WTC11 (cell line): ENCODE results near the gene RNF149. TPM values are rescaled to one million over a fixed set of nuclear protein-coding genes. Genes with fewer than 3 reads are reported as not detected.

Experiments
- ATAC-seq: fragments of 200-7000 bp; cut with Tn5 transposase; 2 replicates; pipeline ENCODE4 v1.10.0; 2021; ENCODE audit warnings: mild to moderate bottlenecking, moderate library complexity
- CTCF ChIA-PET: fragments of 300-600 bp; sonication (Branson Sonifier 250); formaldehyde crosslinking; loops from one replicate; lab custom pipeline; 2021; ENCODE audit warnings: antibody characterized with exemption; lab: Charles Lee
- POLR2A ChIA-PET: fragments of 350-600 bp; sonication (Branson Sonifier 250); formaldehyde crosslinking; loops from one replicate; lab custom pipeline; 2021; ENCODE audit warnings: antibody characterized with exemption; lab: Charles Lee
- DNase-seq: peaks from one replicate; pipeline ENCODE4 v3.0.0; 2021; ENCODE audit warnings: low spot score
- H3K27ac Mint-ChIP-seq: 2 replicates; pipeline ENCODE4 v1.8.0; 2021; ENCODE audit warnings: mixed read lengths
- H3K27me3 Mint-ChIP-seq: 2 replicates; pipeline ENCODE4 v1.8.0; 2021; ENCODE audit warnings: low read depth, mild to moderate bottlenecking, moderate library complexity, mixed read lengths
- H3K36me3 Mint-ChIP-seq: 2 replicates; pipeline ENCODE4 v1.8.0; 2021; ENCODE audit warnings: mixed read lengths
- H3K4me1 Mint-ChIP-seq: 2 replicates; pipeline ENCODE4 v1.8.0; 2022; ENCODE audit warnings: mixed read lengths
- H3K4me3 Mint-ChIP-seq: 2 replicates; pipeline ENCODE4 v1.8.0; 2021; ENCODE audit warnings: mild to moderate bottlenecking, moderate library complexity, mixed read lengths
- H3K9me3 Mint-ChIP-seq: 2 replicates; pipeline ENCODE4 v1.8.0; 2021; ENCODE audit warnings: mixed read lengths
- FOXP1 ChIP-seq: sonication (generic); formaldehyde crosslinking; IDR thresholded peaks from 2 replicates; pipeline ENCODE4 v1.8.0; 2022; ENCODE audit warnings: missing genetic modification reagents, mild to moderate bottlenecking, moderate library complexity, borderline replicate concordance
- GABPB1 ChIP-seq: sonication (generic); formaldehyde crosslinking; IDR thresholded peaks from 2 replicates; pipeline ENCODE4 v1.8.1; 2023; ENCODE audit warnings: mild to moderate bottlenecking, missing genetic modification reagents
- IRF2 ChIP-seq: sonication (generic); formaldehyde crosslinking; IDR thresholded peaks from 2 replicates; pipeline ENCODE4 v1.8.0; 2022; ENCODE audit warnings: low read depth, missing genetic modification reagents, borderline replicate concordance
- NR2C2 ChIP-seq: sonication (generic); formaldehyde crosslinking; IDR thresholded peaks from 2 replicates; pipeline ENCODE4 v1.8.0; 2022; ENCODE audit warnings: mild to moderate bottlenecking, missing genetic modification reagents
- PRRX2 ChIP-seq: fragments of 250-450 bp; sonication (Bioruptor Pico); IDR thresholded peaks from 2 replicates; pipeline ENCODE4 v1.8.0; 2021; ENCODE audit warnings: mild to moderate bottlenecking
- SMAD3 ChIP-seq: sonication (generic); formaldehyde crosslinking; IDR thresholded peaks from 2 replicates; pipeline ENCODE4 v1.8.0; 2022; ENCODE audit warnings: missing genetic modification reagents, mild to moderate bottlenecking, borderline replicate concordance
- ZNF138 ChIP-seq: sonication (generic); formaldehyde crosslinking; conservative IDR thresholded peaks from 2 replicates; pipeline ENCODE4 v1.8.1; 2022; ENCODE audit warnings: mild to moderate bottlenecking, moderate library complexity, missing genetic modification reagents
- ZNF219 ChIP-seq: sonication (generic); formaldehyde crosslinking; IDR thresholded peaks from 2 replicates; pipeline ENCODE4 v1.8.0; 2023; ENCODE audit warnings: missing genetic modification reagents, mild to moderate bottlenecking, borderline replicate concordance
- total RNA-seq: library from RNA; stranded (reverse); gene quantifications from 3 replicates; pipeline ENCODE4 v1.2.3, GENCODE V29; 2021
- TF ChIP-seq, protein P1 (sequence below): sonication (generic); formaldehyde crosslinking; IDR thresholded peaks from 2 replicates; pipeline ENCODE4 v1.8.1; 2022; ENCODE audit warnings: low read depth, missing genetic modification reagents, borderline replicate concordance
- TF ChIP-seq, protein P2 (sequence below): sonication (generic); formaldehyde crosslinking; IDR thresholded peaks from 2 replicates; pipeline ENCODE4 v1.8.0; 2022; ENCODE audit warnings: mild to moderate bottlenecking, missing genetic modification reagents
- TF ChIP-seq, protein P3 (sequence below): fragments of 250-450 bp; sonication (Bioruptor Pico); conservative IDR thresholded peaks from 2 replicates; pipeline ENCODE4 v1.9.0; 2021; ENCODE audit warnings: mild to moderate bottlenecking

The RNF149 gene
- total RNA-seq, 1 experiment from 2014 or later = 25.6 TPM

DNA sequence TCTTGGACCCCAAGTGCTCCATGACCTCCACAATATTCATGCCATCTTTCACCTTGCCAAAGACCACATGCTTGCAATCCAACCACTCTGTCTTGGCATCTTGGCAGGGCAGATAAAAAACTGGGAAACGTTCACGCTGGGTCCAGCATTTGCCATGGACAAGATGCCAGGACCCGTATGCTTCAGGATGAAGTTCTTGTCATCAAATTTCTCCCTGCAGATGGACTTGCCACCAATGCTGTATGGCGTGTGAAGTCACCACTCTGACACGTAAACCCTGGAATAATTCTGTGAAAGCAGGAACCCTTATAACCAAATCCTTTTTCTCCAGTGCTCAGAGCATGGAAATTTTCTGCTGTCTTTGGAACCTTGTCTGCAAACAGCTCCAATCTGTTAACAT is 34.4 kb downstream of the RNF149 start (continued):
- TF ChIP-seq ZNF219 (CRISPR knock-in tag) = no peak

DNA sequence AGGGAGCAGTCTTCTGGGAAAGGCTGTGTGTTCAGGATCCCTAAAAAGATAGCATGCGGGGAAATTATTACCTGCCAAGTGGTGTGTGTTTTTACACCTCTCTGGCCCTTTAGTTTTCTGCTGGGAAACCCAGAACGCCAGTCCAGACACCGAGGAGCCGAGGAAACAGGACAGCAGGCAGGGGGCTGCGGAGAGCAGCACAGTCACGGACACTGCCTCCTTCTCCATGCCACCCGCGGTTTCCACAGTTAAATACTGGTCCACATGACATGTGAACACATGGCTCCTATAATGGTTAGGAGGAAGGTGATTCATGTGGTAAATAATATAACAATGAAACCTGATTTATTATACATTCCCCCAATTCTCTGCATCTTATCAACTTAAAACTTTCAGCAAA is 35.4 kb downstream of the RNF149 start:
- ChIA-PET CTCF (no interaction called here), POLR2A (interaction anchor here (0.7 kb wide), 1 partner anchor 289 kb away, joined by 4 read pairs; no protein-coding TSS in a partner anchor)
- Mint-ChIP-seq H3K4me3 (no peak overlapping the region), H3K9me3 (no peaks in the 10 kb centered on the region), H3K27ac (no peak overlapping the region), H3K27me3 (no peaks in the 10 kb centered on the region), H3K4me1 (no peaks in the 10 kb centered on the region), H3K36me3 (peaks cover 50% of the 10 kb centered on the region)
- TF ChIP-seq, protein P1, sequence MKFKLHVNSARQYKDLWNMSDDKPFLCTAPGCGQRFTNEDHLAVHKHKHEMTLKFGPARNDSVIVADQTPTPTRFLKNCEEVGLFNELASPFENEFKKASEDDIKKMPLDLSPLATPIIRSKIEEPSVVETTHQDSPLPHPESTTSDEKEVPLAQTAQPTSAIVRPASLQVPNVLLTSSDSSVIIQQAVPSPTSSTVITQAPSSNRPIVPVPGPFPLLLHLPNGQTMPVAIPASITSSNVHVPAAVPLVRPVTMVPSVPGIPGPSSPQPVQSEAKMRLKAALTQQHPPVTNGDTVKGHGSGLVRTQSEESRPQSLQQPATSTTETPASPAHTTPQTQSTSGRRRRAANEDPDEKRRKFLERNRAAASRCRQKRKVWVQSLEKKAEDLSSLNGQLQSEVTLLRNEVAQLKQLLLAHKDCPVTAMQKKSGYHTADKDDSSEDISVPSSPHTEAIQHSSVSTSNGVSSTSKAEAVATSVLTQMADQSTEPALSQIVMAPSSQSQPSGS (CRISPR knock-in tag) = no peak
- no peak for TF ChIP-seq FOXP1 (CRISPR knock-in tag)
- TF ChIP-seq, protein P2, sequence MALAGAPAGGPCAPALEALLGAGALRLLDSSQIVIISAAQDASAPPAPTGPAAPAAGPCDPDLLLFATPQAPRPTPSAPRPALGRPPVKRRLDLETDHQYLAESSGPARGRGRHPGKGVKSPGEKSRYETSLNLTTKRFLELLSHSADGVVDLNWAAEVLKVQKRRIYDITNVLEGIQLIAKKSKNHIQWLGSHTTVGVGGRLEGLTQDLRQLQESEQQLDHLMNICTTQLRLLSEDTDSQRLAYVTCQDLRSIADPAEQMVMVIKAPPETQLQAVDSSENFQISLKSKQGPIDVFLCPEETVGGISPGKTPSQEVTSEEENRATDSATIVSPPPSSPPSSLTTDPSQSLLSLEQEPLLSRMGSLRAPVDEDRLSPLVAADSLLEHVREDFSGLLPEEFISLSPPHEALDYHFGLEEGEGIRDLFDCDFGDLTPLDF (CRISPR knock-in tag) = no peak
- TF ChIP-seq PRRX2 = no peak
- ATAC-seq (peak; percentile 44), DNase-seq (no peak)

DNA sequence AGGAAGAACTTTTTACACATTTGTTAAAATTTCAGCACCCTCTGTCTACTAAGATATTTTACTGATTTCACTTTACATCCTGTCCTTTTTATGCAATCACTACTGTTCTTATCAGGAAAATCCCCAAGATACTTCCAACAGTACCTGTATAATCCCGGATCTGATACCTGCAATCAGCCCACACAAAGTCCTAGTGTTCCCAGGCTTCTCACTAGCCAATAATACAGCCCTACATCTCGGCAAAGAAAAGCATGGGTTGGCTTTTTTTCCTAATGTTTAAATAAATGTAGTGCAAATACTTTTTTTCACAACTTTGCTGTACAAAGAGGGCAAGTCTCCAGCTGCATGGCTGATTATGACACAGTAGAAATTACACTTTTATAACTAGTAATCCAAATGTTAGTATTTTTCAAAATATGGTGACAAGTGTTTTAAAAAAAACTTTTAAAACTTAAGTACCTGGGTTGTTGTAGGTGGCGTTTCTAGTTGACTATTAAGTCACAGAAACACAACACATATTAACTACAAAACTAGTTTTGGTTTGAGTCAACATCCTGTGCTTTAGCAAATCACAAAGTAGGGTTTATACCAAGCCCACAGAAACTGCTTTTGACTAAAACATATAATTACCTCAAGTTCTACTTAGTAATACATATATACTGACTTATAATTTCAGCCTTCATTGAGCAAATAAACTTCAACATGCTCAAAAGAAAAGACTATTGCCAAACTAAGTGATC is 36.3 kb downstream of the RNF149 start:
- Mint-ChIP-seq H3K27ac (no peak overlapping the region), H3K27me3 (no peaks in the 10 kb centered on the region), H3K36me3 (peaks cover 55% of the 10 kb centered on the region), H3K4me1 (no peaks in the 10 kb centered on the region), H3K4me3 (no peak overlapping the region), H3K9me3 (no peaks in the 10 kb centered on the region)
- TF ChIP-seq, protein P3, sequence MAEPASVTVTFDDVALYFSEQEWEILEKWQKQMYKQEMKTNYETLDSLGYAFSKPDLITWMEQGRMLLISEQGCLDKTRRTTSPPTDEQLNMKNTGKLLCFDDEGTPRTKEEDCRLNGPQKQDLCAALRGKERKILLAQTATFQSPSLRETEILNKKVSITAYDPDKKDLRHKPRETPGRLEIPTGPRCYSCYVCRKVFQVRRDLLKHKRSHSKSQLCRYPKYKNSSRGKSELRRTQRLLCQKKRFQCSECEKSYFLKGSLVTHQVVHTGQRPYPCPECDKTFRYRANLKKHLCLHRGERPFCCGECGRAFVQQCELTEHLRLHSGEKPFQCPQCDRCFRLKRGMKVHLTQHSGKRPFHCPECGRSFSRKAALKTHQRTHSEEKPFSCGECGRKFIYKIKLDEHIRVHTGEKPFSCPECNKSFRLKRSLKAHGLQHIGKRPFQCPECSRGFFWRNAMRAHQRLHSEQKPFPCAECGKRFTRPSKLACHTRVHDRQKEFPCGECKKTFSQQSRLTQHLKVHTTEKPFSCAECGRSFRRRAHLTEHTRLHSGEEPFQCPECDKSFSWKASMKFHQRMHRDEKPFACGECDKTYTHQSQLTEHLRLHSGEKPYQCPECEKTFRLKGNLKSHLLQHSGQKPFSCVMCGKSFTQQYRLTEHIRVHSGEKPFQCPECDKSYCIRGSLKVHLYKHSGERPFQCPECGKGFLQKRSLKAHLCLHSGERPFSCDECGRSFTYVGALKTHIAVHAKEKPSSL (CRISPR knock-in tag) = no peak
- no peak for TF ChIP-seq IRF2
- ATAC-seq (no peak), DNase-seq (no peak)
- ChIA-PET POLR2A (no interaction called here), CTCF (no interaction called here)

DNA sequence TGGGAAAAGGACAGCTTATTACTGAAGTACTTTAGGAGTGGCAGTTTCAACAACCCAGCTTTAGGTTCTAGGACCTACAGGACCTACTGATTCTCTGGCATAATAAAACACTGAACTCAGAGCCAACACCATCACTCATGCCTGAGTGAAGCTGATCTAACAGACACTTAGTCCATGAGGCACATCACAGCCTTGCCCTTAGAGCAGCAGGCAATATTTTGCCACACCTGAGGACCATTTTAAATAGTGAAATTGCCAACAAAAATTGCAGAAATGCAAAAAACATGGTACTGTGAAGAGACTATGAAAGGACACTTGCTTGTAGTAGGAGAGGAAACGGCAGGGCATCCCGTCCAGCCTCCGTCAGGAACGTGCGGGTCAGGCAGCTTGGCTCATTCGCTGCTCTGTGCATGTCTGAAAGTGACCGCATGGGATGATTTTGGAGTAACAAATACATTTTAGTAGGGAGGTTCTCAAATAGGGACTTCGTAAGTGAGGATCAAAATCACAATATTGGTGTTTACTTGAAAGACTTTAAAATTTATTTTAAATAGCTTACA is 37.7 kb downstream of the RNF149 start:
- peaks cover 62% of the 10 kb centered on the region for H3K36me3 Mint-ChIP-seq
- no peak for TF ChIP-seq ZNF138 (CRISPR knock-in tag)
- TF ChIP-seq GABPB1 = no peak
- TF ChIP-seq NR2C2 (CRISPR knock-in tag) = no peak
- TF ChIP-seq FOXP1 (CRISPR knock-in tag) = no peak
- TF ChIP-seq SMAD3 (CRISPR knock-in tag) = no peak
- no peaks in the 10 kb centered on the region for H3K9me3 Mint-ChIP-seq
- POLR2A ChIA-PET = no interaction called here
- no peaks in the 10 kb centered on the region for H3K27me3 Mint-ChIP-seq
- CTCF ChIA-PET = interaction anchor here (1.0 kb wide), 1 partner anchor 71 kb away, joined by 4 read pairs; no protein-coding TSS in a partner anchor
- DNase-seq (no peak), ATAC-seq (no peak)
- no peak overlapping the region for H3K4me3 Mint-ChIP-seq
- H3K27ac Mint-ChIP-seq = no peak overlapping the region; the same call in 1 of the 2 replicates
- H3K4me1 Mint-ChIP-seq = peaks cover 4% of the 10 kb centered on the region
